Prostate gland (tissue), 2 donors: Measurements from ENCODE around the gene FSIP1.
A peak's percentile ranks its signal among the peaks of the same experiment; 100 is the strongest.

Experiments
- POLR2A ChIP-seq: fragments of 450-650 bp; IDR thresholded peaks from one replicate; pipeline ENCODE4 v1.6.1; 2016; ENCODE audit warnings: antibody characterized with exemption, mild to moderate bottlenecking
- POLR2AphosphoS5 ChIP-seq: sonication (generic); formaldehyde crosslinking; IDR thresholded peaks from one replicate; pipeline ENCODE4 v1.6.1; 2017; ENCODE audit warnings: antibody characterized with exemption
- TF ChIP-seq, protein P1 (sequence below), 4 experiments: fragments of 200-600 bp in 2 of 4; fragments of 450-650 bp in 2 of 4; sonication (generic) in 2 of 4; IDR thresholded peaks; 1 replicate in 3 of 4; 2 replicates in 1 of 4; pipeline ENCODE4 v1.5.1; 2016 to 2019; ENCODE audit warnings: antibody characterized with exemption in 4 of 4, mild to moderate bottlenecking in 2 of 4, moderate library complexity in 2 of 4

DNA sequence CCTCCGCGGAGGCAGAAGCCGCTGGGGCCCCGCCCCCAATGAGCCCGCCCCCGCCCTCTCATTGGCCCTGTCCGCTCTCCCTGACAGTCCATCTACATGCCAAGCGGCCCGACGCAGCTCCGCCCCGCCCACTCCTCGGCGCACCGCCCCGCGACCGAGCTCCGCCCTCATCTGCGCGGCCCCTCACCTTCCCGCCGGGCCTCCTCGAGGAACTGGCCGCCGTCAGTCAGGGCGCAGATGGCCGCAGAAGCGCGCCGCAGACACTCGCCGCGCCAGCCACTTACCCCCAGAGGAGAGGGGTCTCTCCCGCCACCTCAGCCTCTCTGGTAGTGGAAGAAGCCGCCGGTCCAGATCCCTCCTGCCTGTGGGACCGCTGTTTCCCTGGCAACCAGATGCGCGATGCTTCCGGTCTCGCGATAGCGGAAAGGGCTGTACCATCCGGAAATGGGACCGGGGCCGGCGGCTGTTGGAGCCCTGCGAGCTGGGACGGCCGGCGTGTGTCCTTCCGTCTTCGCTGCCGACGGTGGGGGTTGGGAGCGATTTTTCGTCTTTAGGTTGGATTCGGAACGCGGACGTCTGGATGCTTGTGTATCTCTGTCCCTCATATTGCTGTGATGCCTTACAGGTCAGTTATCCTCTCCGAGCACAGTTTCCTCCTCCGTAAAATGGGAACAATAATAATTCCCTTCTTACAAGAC is at the start of gene FSIP1:
- TF ChIP-seq, protein P1, sequence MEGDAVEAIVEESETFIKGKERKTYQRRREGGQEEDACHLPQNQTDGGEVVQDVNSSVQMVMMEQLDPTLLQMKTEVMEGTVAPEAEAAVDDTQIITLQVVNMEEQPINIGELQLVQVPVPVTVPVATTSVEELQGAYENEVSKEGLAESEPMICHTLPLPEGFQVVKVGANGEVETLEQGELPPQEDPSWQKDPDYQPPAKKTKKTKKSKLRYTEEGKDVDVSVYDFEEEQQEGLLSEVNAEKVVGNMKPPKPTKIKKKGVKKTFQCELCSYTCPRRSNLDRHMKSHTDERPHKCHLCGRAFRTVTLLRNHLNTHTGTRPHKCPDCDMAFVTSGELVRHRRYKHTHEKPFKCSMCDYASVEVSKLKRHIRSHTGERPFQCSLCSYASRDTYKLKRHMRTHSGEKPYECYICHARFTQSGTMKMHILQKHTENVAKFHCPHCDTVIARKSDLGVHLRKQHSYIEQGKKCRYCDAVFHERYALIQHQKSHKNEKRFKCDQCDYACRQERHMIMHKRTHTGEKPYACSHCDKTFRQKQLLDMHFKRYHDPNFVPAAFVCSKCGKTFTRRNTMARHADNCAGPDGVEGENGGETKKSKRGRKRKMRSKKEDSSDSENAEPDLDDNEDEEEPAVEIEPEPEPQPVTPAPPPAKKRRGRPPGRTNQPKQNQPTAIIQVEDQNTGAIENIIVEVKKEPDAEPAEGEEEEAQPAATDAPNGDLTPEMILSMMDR (IDR thresholded peaks at IDR 0.05) = peak in 2 of 4 experiments; percentile 9 to 16
- TF ChIP-seq POLR2A (peak; percentile 34), POLR2AphosphoS5 (peak; percentile 81)
